GM12874 (cell line): ENCODE measurements around the gene MDN1.

ENCODE experiments used
- TF ChIP-seq, protein P1 (sequence below): IDR thresholded peaks from 2 replicates; pipeline ENCODE4 v1.5.1; 2011; ENCODE audit warnings: low read depth, mild to moderate bottlenecking, control low read depth, low read length, moderate library complexity; ENCODE audit not compliant: insufficient read depth

MDN1 gene

DNA sequence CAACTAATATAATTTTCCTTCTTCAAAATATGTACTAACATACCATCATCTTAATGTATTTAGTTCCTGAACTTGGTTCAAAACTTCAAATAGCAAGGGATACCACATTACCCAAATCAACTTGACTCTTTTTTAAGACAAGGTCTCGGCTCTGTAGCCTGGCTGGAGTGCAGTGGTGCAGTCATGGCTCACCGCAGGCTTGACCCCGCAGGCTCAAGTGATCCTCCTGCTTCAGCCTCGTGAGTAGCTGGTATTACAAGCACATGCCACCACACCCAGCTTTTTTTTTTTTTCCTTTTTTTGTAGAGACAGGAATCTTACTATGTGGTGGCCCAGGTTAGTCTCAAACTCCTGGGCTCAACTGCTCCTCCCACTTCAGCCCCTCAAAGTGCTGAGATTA, 125.2 kb downstream of the MDN1 start:
- TF ChIP-seq, protein P1, sequence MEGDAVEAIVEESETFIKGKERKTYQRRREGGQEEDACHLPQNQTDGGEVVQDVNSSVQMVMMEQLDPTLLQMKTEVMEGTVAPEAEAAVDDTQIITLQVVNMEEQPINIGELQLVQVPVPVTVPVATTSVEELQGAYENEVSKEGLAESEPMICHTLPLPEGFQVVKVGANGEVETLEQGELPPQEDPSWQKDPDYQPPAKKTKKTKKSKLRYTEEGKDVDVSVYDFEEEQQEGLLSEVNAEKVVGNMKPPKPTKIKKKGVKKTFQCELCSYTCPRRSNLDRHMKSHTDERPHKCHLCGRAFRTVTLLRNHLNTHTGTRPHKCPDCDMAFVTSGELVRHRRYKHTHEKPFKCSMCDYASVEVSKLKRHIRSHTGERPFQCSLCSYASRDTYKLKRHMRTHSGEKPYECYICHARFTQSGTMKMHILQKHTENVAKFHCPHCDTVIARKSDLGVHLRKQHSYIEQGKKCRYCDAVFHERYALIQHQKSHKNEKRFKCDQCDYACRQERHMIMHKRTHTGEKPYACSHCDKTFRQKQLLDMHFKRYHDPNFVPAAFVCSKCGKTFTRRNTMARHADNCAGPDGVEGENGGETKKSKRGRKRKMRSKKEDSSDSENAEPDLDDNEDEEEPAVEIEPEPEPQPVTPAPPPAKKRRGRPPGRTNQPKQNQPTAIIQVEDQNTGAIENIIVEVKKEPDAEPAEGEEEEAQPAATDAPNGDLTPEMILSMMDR = no peak

DNA sequence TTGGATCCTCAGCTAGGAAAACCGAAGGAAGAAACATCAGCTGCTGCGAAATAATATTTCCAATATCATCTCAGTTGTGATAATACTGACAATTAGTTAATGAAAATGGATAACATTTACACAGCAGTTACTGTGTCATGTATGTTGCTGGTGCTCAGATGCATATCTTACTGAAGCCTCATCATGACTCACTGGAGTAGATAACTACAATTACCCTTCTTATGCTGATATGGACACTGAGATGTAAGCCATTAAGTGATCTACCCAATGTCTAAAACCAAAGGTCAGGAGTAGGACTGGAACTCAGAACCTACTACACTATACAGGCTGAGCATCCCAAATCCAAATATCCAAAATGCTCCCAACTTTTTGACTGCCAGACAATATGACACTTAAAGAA, 126.4 kb downstream of the MDN1 start:
- TF ChIP-seq, protein P1 = no peak

DNA sequence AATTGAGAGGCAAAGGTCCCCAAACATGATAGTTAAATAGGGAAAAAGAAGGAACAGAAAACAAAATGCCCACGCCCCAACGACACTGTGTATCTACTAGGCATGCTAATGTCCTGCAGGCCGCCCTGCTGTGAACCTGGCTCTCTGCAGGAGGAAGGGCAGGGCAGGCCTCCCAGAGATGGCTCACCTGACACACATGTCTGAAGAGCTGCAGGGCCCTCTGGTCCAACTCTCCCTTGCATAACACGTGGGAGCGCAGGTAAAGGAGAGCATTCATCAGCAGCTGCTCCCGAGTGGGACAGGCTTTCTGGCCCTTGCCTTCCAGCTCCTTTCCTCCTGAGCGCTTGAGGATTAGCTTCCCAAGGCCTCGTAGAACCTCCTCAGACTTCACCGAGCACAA, 127.3 kb downstream of the MDN1 start:
- TF ChIP-seq, protein P1 = no peak

DNA sequence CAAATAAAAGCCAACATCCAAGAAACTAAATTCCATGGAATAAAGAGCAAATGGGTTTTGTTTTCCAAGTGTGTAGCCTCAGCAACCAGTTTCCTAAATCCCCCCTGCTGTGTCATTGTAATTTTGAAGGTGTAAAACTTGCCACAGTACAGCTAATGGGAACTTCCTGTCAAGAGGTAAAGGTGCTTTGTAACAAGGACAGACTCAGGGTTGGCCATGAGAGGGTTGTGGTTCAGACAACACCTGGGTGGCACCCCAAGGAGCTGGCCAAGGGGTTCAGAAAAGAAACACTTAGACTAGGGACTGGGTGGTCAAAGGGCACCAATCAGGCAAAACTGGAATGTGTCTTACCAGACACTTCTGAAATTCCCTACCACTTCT, 128.7 kb downstream of the MDN1 start:
- TF ChIP-seq, protein P1 = no peak

DNA sequence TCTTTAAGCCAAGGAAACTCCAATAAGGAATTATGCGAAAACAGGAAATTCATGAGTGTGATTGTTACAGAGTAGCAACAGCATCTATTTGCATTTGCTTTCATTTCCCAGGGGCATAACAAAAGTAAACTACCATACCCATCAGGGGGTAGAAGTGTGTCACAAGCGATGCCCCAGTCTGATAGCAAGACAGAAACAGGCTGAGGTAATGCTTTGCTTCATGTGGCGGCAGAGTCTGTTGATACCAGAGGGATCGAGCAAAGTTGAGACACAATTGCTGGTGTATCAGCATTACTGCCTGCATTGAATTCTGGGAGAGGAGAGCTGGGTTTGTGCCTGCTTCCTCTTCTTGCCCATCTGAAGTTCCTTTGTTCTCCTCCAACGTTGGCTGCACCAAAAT, 129.9 kb downstream of the MDN1 start:
- TF ChIP-seq, protein P1 = no peak

DNA sequence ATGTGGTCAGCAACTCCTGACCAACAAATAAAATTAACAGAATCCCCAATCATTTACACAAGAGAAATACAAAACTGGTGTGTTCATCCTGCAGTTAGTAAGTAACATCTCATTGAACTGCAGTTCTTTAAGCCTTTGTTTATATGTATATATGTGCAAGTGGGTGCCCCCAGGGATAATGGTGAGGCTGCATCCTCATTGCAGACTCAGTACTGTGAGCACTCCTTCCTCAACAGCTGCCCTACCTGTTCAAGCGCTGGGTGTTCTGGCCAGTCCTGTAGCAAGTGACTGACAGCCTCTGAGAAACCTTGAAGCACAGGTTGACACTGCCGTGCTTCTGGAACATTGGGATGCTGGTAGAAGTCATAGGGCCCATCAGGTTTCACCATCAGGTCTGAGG, 131.3 kb downstream of the MDN1 start:
- TF ChIP-seq, protein P1 = no peak

DNA sequence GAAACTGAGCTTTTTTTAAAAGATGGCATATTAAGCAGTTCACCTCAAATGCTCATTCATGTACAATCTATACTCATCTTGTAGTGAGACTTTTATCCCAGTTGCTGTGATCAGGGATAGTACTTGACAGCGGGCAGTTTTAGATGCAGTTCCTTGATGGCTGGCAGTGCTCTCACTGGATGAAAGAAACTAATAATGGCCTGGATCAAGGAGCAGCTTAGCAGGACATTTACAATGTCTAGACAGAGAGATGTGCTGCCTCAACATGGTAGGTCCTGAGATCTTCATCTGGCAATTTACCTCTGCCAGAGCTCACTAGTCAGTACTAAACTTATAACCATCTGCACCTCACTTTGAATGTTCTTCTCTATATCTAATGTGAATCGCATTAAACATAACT, 134.3 kb downstream of the MDN1 start:
- TF ChIP-seq, protein P1 = no peak

DNA sequence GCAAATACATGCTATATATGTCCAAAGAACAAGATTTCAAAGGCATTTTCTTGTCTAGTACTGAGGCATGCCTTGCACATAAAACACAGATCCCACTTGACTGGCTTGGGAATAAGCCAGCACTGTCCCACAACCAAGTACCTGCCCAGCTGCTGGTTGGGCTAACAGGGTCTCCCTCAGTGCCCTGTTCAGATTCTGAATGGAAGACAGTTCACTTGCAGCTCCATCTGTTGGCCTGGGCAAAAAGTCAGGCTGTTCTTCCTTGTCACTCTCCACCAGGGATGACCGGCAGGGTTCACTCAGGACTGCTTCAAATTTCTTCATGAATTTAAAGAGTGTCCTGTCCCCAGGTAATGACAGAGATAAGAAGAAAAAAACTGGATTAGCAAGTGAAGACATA, 136.6 kb downstream of the MDN1 start:
- TF ChIP-seq, protein P1 = no peak
